GM19372 (cell line): Measurements from ENCODE around the gene NXPH3.

ENCODE experiments used
- ATAC-seq: cut with Tn5 transposase; IDR thresholded peaks from one replicate; pipeline ENCODE4 v1.9.1; 2021; ENCODE audit warnings: mild to moderate bottlenecking, low read depth, moderate library complexity; ENCODE audit not compliant: unreplicated experiment

Gene NXPH3

DNA sequence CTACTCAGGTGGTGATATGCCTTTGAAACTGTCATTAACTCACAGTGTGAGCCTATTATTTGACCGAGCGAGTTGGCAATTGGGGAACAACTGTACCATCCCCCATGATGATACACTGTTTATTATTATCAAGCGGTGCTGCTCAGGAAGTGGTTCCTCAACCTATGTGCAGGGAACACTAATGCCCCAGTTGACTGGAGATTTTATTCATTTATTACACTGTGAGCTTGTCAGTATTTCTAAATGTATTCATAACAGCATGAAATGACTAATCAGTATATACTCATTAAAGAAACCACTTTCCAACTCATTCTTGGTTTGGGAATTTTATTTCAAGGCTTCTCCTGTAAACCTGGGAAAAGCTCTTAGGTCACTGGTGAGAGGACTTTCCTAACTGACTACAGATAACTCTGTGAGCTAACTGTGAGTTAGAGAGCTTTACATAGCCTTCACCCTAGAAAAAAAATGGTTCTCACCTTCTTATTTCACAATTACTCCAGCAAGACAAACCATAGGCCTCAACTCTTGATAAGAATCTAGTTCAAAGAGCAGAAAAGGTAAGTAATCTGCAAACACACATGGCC lies 42.4 kb downstream of the NXPH3 start:
- ATAC-seq = no peak

DNA sequence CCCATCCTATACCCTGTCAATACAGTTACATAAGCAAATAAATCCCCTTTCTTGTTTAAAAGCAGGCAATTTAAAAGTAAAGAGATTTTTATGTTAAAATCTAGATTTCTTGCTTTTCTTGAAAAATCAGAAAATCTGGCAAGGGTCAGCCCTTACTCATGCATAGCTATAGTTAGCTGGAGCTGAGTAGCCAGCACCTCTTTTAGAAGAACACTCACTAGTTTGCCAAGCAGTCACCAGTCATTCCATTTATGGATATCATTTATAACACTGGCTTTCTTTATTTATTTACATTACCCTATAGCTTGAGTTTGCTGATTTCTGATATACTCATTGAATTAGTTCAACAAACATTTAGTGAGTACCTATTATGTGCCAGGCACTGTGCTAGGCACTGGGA lies 45.7 kb downstream of the NXPH3 start:
- ATAC-seq = no peak

DNA sequence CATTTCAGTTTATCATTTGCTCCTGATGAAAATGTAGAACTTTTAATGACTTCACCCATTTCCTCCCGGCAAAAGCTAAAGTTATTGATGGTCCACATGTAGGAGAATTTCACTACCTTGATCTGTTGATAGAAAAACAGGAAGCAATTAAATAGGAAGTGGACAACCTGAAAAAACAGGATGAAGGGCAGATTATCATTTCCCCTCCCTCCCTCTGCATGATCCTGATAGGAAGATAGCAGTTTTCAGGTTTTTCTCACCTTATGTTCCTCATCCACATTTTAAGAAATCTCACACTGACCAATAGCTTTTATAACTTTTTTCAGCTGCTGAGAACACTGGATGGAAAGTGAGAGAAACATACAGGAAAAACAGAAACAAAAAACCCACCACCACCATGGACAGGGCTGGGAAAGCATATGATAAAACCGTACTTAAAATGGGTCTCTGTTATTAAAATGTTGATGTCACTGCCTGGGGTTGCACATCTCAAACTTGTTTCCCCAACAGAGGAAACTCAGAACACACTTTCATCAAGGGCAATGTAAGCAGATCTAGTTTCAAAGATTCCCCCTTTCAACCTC lies 46.4 kb downstream of the NXPH3 start:
- no peak for ATAC-seq

DNA sequence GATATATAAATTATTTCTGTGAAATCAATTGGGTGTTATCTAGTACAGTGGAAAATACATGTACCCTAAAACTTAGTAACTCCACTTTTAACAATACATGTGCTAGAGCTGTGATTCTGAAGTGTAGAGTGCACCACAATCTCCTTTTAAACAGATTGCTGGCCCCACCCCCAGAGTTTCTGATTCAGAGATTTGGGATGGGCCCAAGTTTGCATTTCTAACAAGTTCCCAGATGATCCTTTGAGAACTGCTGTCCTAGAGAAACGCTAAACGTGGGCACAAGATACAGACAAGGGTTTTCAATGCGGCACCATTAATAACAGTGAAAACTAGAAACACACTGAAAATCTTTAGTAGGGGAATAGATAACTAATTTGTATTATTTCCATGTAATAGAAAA lies 49.2 kb downstream of the NXPH3 start:
- ATAC-seq = no peak

DNA sequence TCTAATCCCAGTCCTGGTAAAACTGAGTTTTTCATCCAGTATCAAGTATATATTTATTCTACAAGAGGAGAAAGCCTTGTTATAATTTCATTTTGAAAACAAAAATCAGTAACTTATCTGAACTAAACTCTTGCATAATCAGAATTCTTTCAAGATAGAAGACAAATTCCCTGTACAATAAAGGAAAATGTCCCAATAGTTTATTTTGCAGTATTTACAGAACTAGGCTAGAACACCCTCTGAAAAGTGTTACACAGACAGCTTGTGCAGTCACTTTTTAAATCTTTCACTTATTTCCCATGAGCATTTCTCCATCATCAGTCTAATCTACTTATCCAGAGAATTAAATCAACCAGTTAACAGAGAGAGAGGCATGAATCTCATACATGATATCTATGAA lies 53.8 kb downstream of the NXPH3 start:
- ATAC-seq = no peak

DNA sequence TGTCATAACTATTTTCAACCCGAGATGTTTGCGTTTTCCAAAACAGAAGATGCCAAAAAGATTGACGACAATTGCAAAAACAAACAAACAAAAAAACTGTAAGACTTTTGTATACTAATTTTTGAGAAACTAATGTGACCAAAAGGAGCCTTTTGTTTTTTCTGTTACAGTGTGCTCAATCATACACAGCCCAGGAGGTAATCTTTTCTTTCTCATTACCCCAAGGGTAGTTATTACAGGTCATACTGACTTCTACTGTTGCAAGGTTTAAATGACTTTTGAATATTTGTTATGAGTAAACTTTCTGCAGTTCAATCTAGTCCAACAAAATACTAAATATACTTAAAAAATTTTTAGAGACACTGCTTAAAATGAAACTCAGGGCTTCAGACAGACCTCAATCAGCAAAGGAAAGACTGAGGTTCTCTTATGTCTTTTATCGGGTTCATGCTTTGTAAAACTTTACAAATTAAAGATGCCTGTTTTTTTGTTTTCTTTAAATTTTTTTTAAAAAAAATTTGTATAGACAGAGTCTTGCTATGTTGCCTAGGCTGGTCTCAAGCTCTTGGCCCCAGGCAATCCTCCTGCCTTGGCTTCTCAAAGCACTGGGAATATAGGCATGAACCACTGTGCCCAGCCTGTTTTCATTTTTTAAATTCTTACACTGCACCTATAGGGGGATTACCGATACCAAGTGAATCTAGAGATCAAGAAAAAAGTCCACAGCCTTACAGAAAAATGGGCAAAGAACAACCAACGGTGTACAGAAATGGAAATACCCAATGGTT lies 54.6 kb downstream of the NXPH3 start:
- ATAC-seq = no peak

DNA sequence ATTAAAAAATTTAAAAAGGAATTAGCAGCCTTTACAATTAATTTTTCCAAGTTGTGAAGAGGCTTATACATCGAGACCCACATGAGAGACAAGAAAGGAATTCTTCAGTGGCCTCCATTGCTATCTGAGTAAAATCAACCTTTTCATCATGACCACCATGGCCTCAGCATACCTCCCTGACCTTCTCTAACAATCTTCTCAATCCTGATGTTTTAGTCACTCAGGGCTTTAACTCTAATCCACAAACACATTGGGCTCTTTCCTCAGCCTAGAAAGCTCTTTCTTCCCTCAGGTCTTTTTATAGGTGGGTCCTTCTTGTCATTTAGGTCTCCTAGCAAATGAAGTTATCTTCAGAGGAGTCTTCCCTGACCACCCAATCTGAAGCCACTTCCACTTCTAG lies 55.8 kb downstream of the NXPH3 start:
- ATAC-seq = no peak
